H1 (cell line): ENCODE results near the gene UBASH3A. TPM values are rescaled to one million over a fixed set of nuclear protein-coding genes. Genes with fewer than 3 reads are reported as not detected.

Experiments
- CREB1 ChIP-seq: IDR thresholded peaks from 2 replicates; pipeline ENCODE4 v1.6.1; 2012; ENCODE audit warnings: inconsistent platforms
- HDAC2 ChIP-seq, 2 experiments: fragments of 300-600 bp in 1 of 2; sonication (generic) in 1 of 2; IDR thresholded peaks; 2 replicates each; pipeline ENCODE4 v1.6.1; 2011 to 2012; ENCODE audit warnings: low read depth in 2 of 2, low read length in 2 of 2, mild to moderate bottlenecking in 2 of 2, moderate library complexity in 2 of 2, borderline replicate concordance in 1 of 2, inconsistent platforms in 1 of 2
- RXRA ChIP-seq: IDR thresholded peaks from 2 replicates; pipeline ENCODE4 v1.6.1; 2011; ENCODE audit warnings: low read depth, mild to moderate bottlenecking, low read length, moderate library complexity; ENCODE audit not compliant: insufficient read depth
- SP2 ChIP-seq: IDR thresholded peaks from 2 replicates; pipeline ENCODE4 v1.6.1; 2012; ENCODE audit warnings: mild to moderate bottlenecking, low read length, inconsistent platforms
- SRF ChIP-seq: IDR thresholded peaks from 2 replicates; pipeline ENCODE4 v1.6.1; 2011; ENCODE audit warnings: mild to moderate bottlenecking, low read depth, low read length, moderate library complexity
- polyA plus RNA-seq, 7 experiments: library from polyadenylated mRNA; depleted of rRNA in 3 of 7; stranded (reverse) in 5 of 7; unstranded in 2 of 7; fragments of >200 nt in 5 of 7; fragments of 200-250 nt in 2 of 7; gene quantifications; 1 replicate in 5 of 7; 2 replicates in 1 of 7; 4 replicates in 1 of 7; pipeline versions ENCODE4 v1.2.1 to v1.2.3, GENCODE V29; 2011 to 2013; ENCODE audit warnings: missing spikeins in 2 of 7, mixed read lengths in 2 of 7
- total RNA-seq: library from RNA; stranded (reverse); fragmentation: NEBNext Ultra II Directional; extraction: Animal tissue kit (Norgen Biotek cat#: 25700); gene quantifications from 2 replicates; pipeline ENCODE4 v1.2.1, GENCODE V29; 2021
- TF ChIP-seq, protein P1 (sequence below): IDR thresholded peaks from 2 replicates; pipeline ENCODE4 v1.6.1; 2012; ENCODE audit warnings: low read length, inconsistent platforms

The UBASH3A gene
- total and polyA plus RNA-seq, 2 of the 8 experiments (the other 6 are each of a cell fraction or from before 2014, with no cell fraction given): not detected

GRCh38 chr21:42452401-42453223 is 48.9 kb downstream of the UBASH3A start (continued):
- TF ChIP-seq CREB1 (no peak), HDAC2 (IDR thresholded peaks at IDR 0.05; ENCODE audit: borderline replicate concordance in 1 of 2, low read depth in 2 of 2, low read length in 2 of 2) (no peak), RXRA (no peak), SRF (no peak), SP2 (no peak)
- TF ChIP-seq, protein P1, sequence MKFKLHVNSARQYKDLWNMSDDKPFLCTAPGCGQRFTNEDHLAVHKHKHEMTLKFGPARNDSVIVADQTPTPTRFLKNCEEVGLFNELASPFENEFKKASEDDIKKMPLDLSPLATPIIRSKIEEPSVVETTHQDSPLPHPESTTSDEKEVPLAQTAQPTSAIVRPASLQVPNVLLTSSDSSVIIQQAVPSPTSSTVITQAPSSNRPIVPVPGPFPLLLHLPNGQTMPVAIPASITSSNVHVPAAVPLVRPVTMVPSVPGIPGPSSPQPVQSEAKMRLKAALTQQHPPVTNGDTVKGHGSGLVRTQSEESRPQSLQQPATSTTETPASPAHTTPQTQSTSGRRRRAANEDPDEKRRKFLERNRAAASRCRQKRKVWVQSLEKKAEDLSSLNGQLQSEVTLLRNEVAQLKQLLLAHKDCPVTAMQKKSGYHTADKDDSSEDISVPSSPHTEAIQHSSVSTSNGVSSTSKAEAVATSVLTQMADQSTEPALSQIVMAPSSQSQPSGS: no peak
